H1 (cell line): ENCODE measurements around the gene LCN15. TPM values are rescaled to one million over a fixed set of nuclear protein-coding genes. Genes with fewer than 3 reads are reported as not detected.

Experiments
- CTCF ChIA-PET: fragments of 300-600 bp; sonication (Branson Sonifier 250); formaldehyde crosslinking; loops from one replicate; lab custom pipeline; 2021; ENCODE audit not compliant: partially characterized antibody; lab: Charles Lee
- POLR2A ChIA-PET: fragments of 300-600 bp; sonication (Branson Sonifier 250); formaldehyde crosslinking; loops from one replicate; lab custom pipeline; 2021; ENCODE audit warnings: inconsistent platforms; ENCODE audit not compliant: partially characterized antibody; lab: Charles Lee
- DNase-seq, 2 experiments: peaks; one replicate each; pipeline versions ENCODE4 v3.0.0 to v3.0.0-alpha.2; 2010 to 2022; ENCODE audit warnings: low spot score in 2 of 2, low read depth in 1 of 2, mixed read lengths in 1 of 2
- FAIRE-seq: peaks from 2 replicates; lab custom pipeline; 2011; peaks lifted over from hg19 to GRCh38; lab: Jason Lieb, UNC
- H2AFZ ChIP-seq: 2 replicates; pipeline ENCODE4 v1.8.1; 2012; ENCODE audit warnings: low read length, inconsistent platforms
- H2AK5ac ChIP-seq: 2 replicates; pipeline ENCODE4 v1.6.1; 2013; ENCODE audit warnings: low read depth, low read length
- H2BK120ac ChIP-seq: replicated peaks from 2 replicates; pipeline ENCODE3; 2013; ENCODE audit warnings: low read depth, low read length, inconsistent platforms
- H2BK12ac ChIP-seq: 2 replicates; pipeline ENCODE4 v1.6.1; 2013; ENCODE audit warnings: low read depth, low read length
- H2BK15ac ChIP-seq: 2 replicates; pipeline ENCODE4 v1.6.1; 2013; ENCODE audit warnings: low read length
- H2BK20ac ChIP-seq: 2 replicates; pipeline ENCODE4 v1.6.1; 2013; ENCODE audit warnings: low read length
- H2BK5ac ChIP-seq: 2 replicates; pipeline ENCODE4 v1.6.1; 2013; ENCODE audit warnings: low read depth, low read length
- H3K14ac ChIP-seq: 2 replicates; pipeline ENCODE4 v1.6.1; 2013; ENCODE audit warnings: inconsistent platforms; ENCODE audit not compliant: insufficient read length
- H3K18ac ChIP-seq: 2 replicates; pipeline ENCODE4 v1.6.1; 2013; ENCODE audit warnings: low read length; ENCODE audit errors: extremely low read depth
- H3K23ac ChIP-seq: 2 replicates; pipeline ENCODE4 v1.6.1; 2013; ENCODE audit warnings: inconsistent platforms; ENCODE audit not compliant: insufficient read length
- H3K23me2 ChIP-seq: 2 replicates; pipeline ENCODE4 v1.6.1; 2013; ENCODE audit warnings: low read depth, low read length
- H3K27ac ChIP-seq: 2 replicates; pipeline ENCODE4 v1.6.1; 2011; ENCODE audit warnings: low read depth, low read length, inconsistent platforms
- H3K27me3 ChIP-seq, 4 experiments: replicated peaks in 1 of 4; 1 replicate in 1 of 4; 2 replicates in 3 of 4; pipeline versions ENCODE4 v1.6.1 to v1.8.1; 2011 to 2013; ENCODE audit warnings: low read length in 3 of 4, mild to moderate bottlenecking in 3 of 4, inconsistent platforms in 2 of 4, mixed read lengths in 2 of 4, moderate library complexity in 1 of 4; ENCODE audit not compliant: control insufficient read depth in 3 of 4, insufficient read depth in 3 of 4; ENCODE audit errors: extremely low read depth in 1 of 4
- H3K36me3 ChIP-seq, 4 experiments: 2 replicates each; pipeline versions ENCODE4 v1.6.1 to v1.8.1; 2011 to 2013; ENCODE audit warnings: mild to moderate bottlenecking in 4 of 4, low read length in 3 of 4, moderate library complexity in 2 of 4, control low read depth in 1 of 4, inconsistent platforms in 1 of 4; ENCODE audit not compliant: insufficient read depth in 4 of 4, control insufficient read depth in 2 of 4
- H3K4ac ChIP-seq: replicated peaks from 2 replicates; pipeline ENCODE3; 2013; ENCODE audit warnings: low read length, low read depth, mixed read lengths, inconsistent platforms; ENCODE audit not compliant: insufficient read length
- H3K4me1 ChIP-seq, 4 experiments: replicated peaks in 1 of 4; 1 replicate in 1 of 4; 2 replicates in 3 of 4; pipeline versions ENCODE4 v1.6.1 to v1.8.1; 2011 to 2013; ENCODE audit warnings: low read length in 3 of 4, inconsistent platforms in 2 of 4, mixed read lengths in 1 of 4; ENCODE audit not compliant: insufficient read depth in 4 of 4, control insufficient read depth in 3 of 4
- H3K4me2 ChIP-seq, 2 experiments: 2 replicates each; pipeline versions ENCODE4 v1.6.1 to v1.8.1; 2011 to 2013; ENCODE audit warnings: low read depth in 2 of 2, low read length in 2 of 2, control low read depth in 1 of 2, inconsistent platforms in 1 of 2, mild to moderate bottlenecking in 1 of 2; ENCODE audit not compliant: insufficient read depth in 1 of 2
- H3K4me3 ChIP-seq, 4 experiments: fragments of 200-600, 300-600 bp in 1 of 4; sonication (generic), shearing (Covaris generic), sonication (Bioruptor Twin) in 1 of 4; 2 replicates each; pipeline versions ENCODE4 v1.5.1 to v1.8.1; 2011 to 2016; ENCODE audit warnings: low read length in 4 of 4, low read depth in 3 of 4, control low read depth in 2 of 4, inconsistent platforms in 2 of 4, mild to moderate bottlenecking in 2 of 4, mixed read lengths in 1 of 4, moderate library complexity in 1 of 4; ENCODE audit not compliant: insufficient read depth in 2 of 4; ENCODE audit errors: extremely low read depth in 1 of 4
- H3K56ac ChIP-seq: replicated peaks from 2 replicates; pipeline ENCODE3; 2013; ENCODE audit warnings: low read depth, mild to moderate bottlenecking, mixed read lengths, low read length, inconsistent platforms; ENCODE audit not compliant: insufficient read length
- H3K79me1 ChIP-seq: 2 replicates; pipeline ENCODE4 v1.6.1; 2013; ENCODE audit warnings: low read depth, low read length, control low read depth
- H3K79me2 ChIP-seq, 2 experiments: 2 replicates each; pipeline versions ENCODE4 v1.6.1 to v1.8.1; 2012 to 2013; ENCODE audit warnings: low read length in 2 of 2, mild to moderate bottlenecking in 2 of 2, inconsistent platforms in 1 of 2; ENCODE audit not compliant: insufficient read depth in 2 of 2, control insufficient read depth in 1 of 2
- H3K9ac ChIP-seq, 4 experiments: replicated peaks in 1 of 4; 1 replicate in 1 of 4; 2 replicates in 3 of 4; pipeline versions ENCODE4 v1.6.1 to v1.8.1; 2011 to 2013; ENCODE audit warnings: low read depth in 3 of 4, low read length in 3 of 4, control low read depth in 2 of 4, mild to moderate bottlenecking in 2 of 4, moderate library complexity in 2 of 4, inconsistent platforms in 1 of 4; ENCODE audit errors: extremely low read depth in 1 of 4
- H3K9me3 ChIP-seq, 2 experiments: 2 replicates each; pipeline versions ENCODE4 v1.6.1 to v1.8.1; 2012 to 2013; ENCODE audit warnings: mild to moderate bottlenecking in 2 of 2, moderate library complexity in 2 of 2, control low read depth in 1 of 2, inconsistent platforms in 1 of 2, low read depth in 1 of 2, low read length in 1 of 2, mixed read lengths in 1 of 2; ENCODE audit not compliant: insufficient read depth in 2 of 2
- H4K20me1 ChIP-seq, 2 experiments: replicated peaks in 1 of 2; 2 replicates each; pipeline versions ENCODE3 to v1.8.1; 2011 to 2013; ENCODE audit warnings: inconsistent platforms in 2 of 2, low read length in 2 of 2, mild to moderate bottlenecking in 1 of 2; ENCODE audit not compliant: insufficient read depth in 2 of 2, control insufficient read depth in 1 of 2
- H4K5ac ChIP-seq: 2 replicates; pipeline ENCODE4 v1.6.1; 2013; ENCODE audit warnings: low read length, low read depth, mixed read lengths, inconsistent platforms; ENCODE audit not compliant: insufficient read length
- H4K8ac ChIP-seq: 2 replicates; pipeline ENCODE4 v1.8.0; 2013; ENCODE audit warnings: mild to moderate bottlenecking, moderate library complexity, low read length, inconsistent platforms; ENCODE audit not compliant: insufficient read depth; ENCODE audit errors: extremely low read depth
- H4K91ac ChIP-seq: replicated peaks from 2 replicates; pipeline ENCODE3; 2013; ENCODE audit warnings: low read length, mixed read lengths, inconsistent platforms; ENCODE audit not compliant: insufficient read length
- ASH2L ChIP-seq: fragments of 200-600, 300-600 bp; sonication (generic); IDR thresholded peaks from one replicate; pipeline ENCODE4 v1.7.1; 2017; ENCODE audit warnings: low read length
- BRCA1 ChIP-seq: IDR thresholded peaks from 2 replicates; pipeline ENCODE4 v1.6.1; 2012; ENCODE audit warnings: low read depth, low read length, improper control_type of control experiment
- CHD2 ChIP-seq: IDR thresholded peaks from 2 replicates; pipeline ENCODE4 v1.6.1; 2012; ENCODE audit warnings: low read length, improper control_type of control experiment
- E2F6 ChIP-seq: IDR thresholded peaks from 2 replicates; pipeline ENCODE4 v1.6.1; 2012; ENCODE audit warnings: inconsistent platforms
- POLR2AphosphoS5 ChIP-seq: IDR thresholded peaks from 2 replicates; pipeline ENCODE4 v1.6.1; 2011; ENCODE audit warnings: low read depth, low read length
- RBBP5 ChIP-seq: IDR thresholded peaks from 2 replicates; pipeline ENCODE4 v1.7.1; 2012; ENCODE audit warnings: low read depth, mild to moderate bottlenecking, inconsistent platforms, low read length, moderate library complexity, borderline replicate concordance
- SP4 ChIP-seq: IDR thresholded peaks from 2 replicates; pipeline ENCODE4 v1.6.1; 2012; ENCODE audit warnings: low read length, inconsistent platforms
- TEAD4 ChIP-seq: IDR thresholded peaks from 2 replicates; pipeline ENCODE4 v1.6.1; 2012; ENCODE audit warnings: low read depth, low read length, inconsistent platforms, mixed read lengths
- WGBS, 2 experiments: shearing (Covaris generic) in 1 of 2; methylation state at CpG; one replicate each; pipeline versions ENCODE4 v1.1.6 to v1.1.7; 2013 to 2015; ENCODE audit warnings: low lambda C conversion rate in 2 of 2, mixed read lengths in 2 of 2, inconsistent platforms in 1 of 2, low coverage in 1 of 2, missing lambda C conversion rate in 1 of 2; ENCODE audit not compliant: insufficient replicate concordance in 2 of 2, insufficient coverage in 1 of 2, insufficient read length in 1 of 2; ENCODE audit errors: extremely low coverage in 1 of 2, missing lambda C conversion rate in 1 of 2; 5-methylcytosine and 5-hydroxymethylcytosine counted together
- polyA plus RNA-seq, 7 experiments: library from polyadenylated mRNA; depleted of rRNA in 3 of 7; stranded (reverse) in 5 of 7; unstranded in 2 of 7; fragments of >200 nt in 5 of 7; fragments of 200-250 nt in 2 of 7; gene quantifications; 1 replicate in 5 of 7; 2 replicates in 1 of 7; 4 replicates in 1 of 7; pipeline versions ENCODE4 v1.2.1 to v1.2.3, GENCODE V29; 2011 to 2013; ENCODE audit warnings: missing spikeins in 2 of 7, mixed read lengths in 2 of 7
- total RNA-seq: library from RNA; stranded (reverse); fragmentation: NEBNext Ultra II Directional; extraction: Animal tissue kit (Norgen Biotek cat#: 25700); gene quantifications from 2 replicates; pipeline ENCODE4 v1.2.1, GENCODE V29; 2021

LCN15 gene
- total and polyA plus RNA-seq, 2 of the 8 experiments (the other 6 are each of a cell fraction or from before 2014, with no cell fraction given) = 0.08 to 0.47 TPM

GRCh38 chr9:136751244-136751643, 13.1 kb downstream of the LCN15 start:
- no peak overlapping the region for H3K14ac ChIP-seq
- H3K27ac ChIP-seq = no peak overlapping the region
- DNase-seq (no peak), FAIRE-seq (no peak)
- H3K36me3 ChIP-seq = no peaks in the 10 kb centered on the region
- no peak overlapping the region for H4K5ac ChIP-seq
- no peak overlapping the region for H3K18ac ChIP-seq
- H2BK20ac ChIP-seq = no peak overlapping the region
- TF ChIP-seq TEAD4 (no peak), ASH2L (no peak), CHD2 (no peak), E2F6 (no peak), SP4 (no peak), POLR2AphosphoS5 (no peak), RBBP5 (no peak), BRCA1 (no peak)
- no peak overlapping the region for H3K4me3 ChIP-seq
- no peak overlapping the region for H2BK15ac ChIP-seq
- H4K20me1 ChIP-seq = no peaks in the 10 kb centered on the region
- H3K4ac ChIP-seq = no peak overlapping the region
- CTCF ChIA-PET = interaction anchor here (0.9 to 2.1 kb wide), 6 partner anchors 9 to 278 kb away, joined by 3 to 4 read pairs (median 4); partner anchors contain the start of gene AJM1
- H2BK12ac ChIP-seq = no peak overlapping the region
- H2BK120ac ChIP-seq = no peak overlapping the region
- H3K4me2 ChIP-seq = no peak overlapping the region
- no peak overlapping the region for H3K9ac ChIP-seq
- H4K91ac ChIP-seq = no peak overlapping the region
- no peak overlapping the region for H4K8ac ChIP-seq
- no peak overlapping the region for H2AFZ ChIP-seq
- H2BK5ac ChIP-seq = no peak overlapping the region
- H3K79me2 ChIP-seq = no peaks in the 10 kb centered on the region
- no peak overlapping the region for H3K23ac ChIP-seq
- H3K56ac ChIP-seq = no peak overlapping the region
- no peaks in the 10 kb centered on the region for H3K27me3 ChIP-seq
- 89% methylated on average over 1 of the region's 1 CpG; no CpG with 5 or more reads in 1 of the 2 experiments for WGBS, 2 experiments
- POLR2A ChIA-PET = interaction anchor here (0.9 kb wide), 1 partner anchor 22 kb away, joined by 3 read pairs; no protein-coding TSS in a partner anchor
- H3K23me2 ChIP-seq = no peaks in the 10 kb centered on the region; the same call in 1 of the 2 replicates
- H3K4me1 ChIP-seq = peaks cover 0 to 2% (median 0%) of the 10 kb centered on the region in 4 experiments; a peak in 2 of 7 replicates
- H3K9me3 ChIP-seq = peaks cover 3 to 11% of the 10 kb centered on the region in 2 experiments; a peak in 1 of 4 replicates
- no peak overlapping the region for H2AK5ac ChIP-seq
- no peaks in the 10 kb centered on the region for H3K79me1 ChIP-seq
